ENCODE measurements around the gene SPAG16.

SPAG16 gene

GRCh38 chr2:214365549-214365948 lies 1081.3 kb downstream of the SPAG16 start:
- Histone ChIP-seq H3K9me3 (ENCODE audit: control insufficient read depth, insufficient read depth, low read depth, low read length) (no peaks in the 10 kb centered on the region), H3K36me3 (ENCODE audit: control insufficient read depth in 2 of 2, insufficient read depth in 1 of 2, low read length in 2 of 2) (no peaks in the 10 kb centered on the region), H3K4me3 (ENCODE audit: low read depth, low read length) (no peak overlapping the region), H3K27ac (ENCODE audit: extremely low read depth, low read depth, low read length) (no peak overlapping the region), H3K4me1 (ENCODE audit: control insufficient read depth, insufficient read depth, low read length) (no peaks in the 10 kb centered on the region)
- ChIA-PET CTCF (no interaction called here), POLR2A (no interaction called here)
- TF ChIP-seq ZNF514 (tag by site-specific recombination; IDR thresholded peaks at IDR 0.05) (no peak), AEBP2 (tag by site-specific recombination; IDR thresholded peaks at IDR 0.05; ENCODE audit: borderline replicate concordance) (no peak), ZNF184 (tag by site-specific recombination; IDR thresholded peaks at IDR 0.05) (no peak), ZNF26 (tag by site-specific recombination; IDR thresholded peaks at IDR 0.05) (no peak), ZNF645 (tag by site-specific recombination; IDR thresholded peaks at IDR 0.05) (no peak), ZNF37A (tag by site-specific recombination; IDR thresholded peaks at IDR 0.05) (no peak), ZNF391 (tag by site-specific recombination; IDR thresholded peaks at IDR 0.05; ENCODE audit: borderline replicate concordance, low read depth) (no peak), ZFP69B (tag by site-specific recombination; IDR thresholded peaks at IDR 0.05) (no peak), HOXC10 (CRISPR knock-in tag; IDR thresholded peaks at IDR 0.05) (no peak)

- H3K4me3 ChIP-seq (ENCODE audit: low read depth, low read length) = no peak overlapping the region
- H3K27ac ChIP-seq (ENCODE audit: extremely low read depth, low read depth, low read length) = no peak overlapping the region
- H3K36me3 ChIP-seq (ENCODE audit: control insufficient read depth in 2 of 2, insufficient read depth in 1 of 2, low read length in 2 of 2) = no peaks in the 10 kb centered on the region
- TF ChIP-seq ZNF157 (tag by site-specific recombination; IDR thresholded peaks at IDR 0.05) (no peak), IKZF3 (tag by site-specific recombination; IDR thresholded peaks at IDR 0.05) (no peak), ZSCAN30 (tag by site-specific recombination; IDR thresholded peaks at IDR 0.05) (no peak), TRIM28 (IDR thresholded peaks at IDR 0.05; ENCODE audit: borderline replicate concordance, low read length) (no peak), ZNF280D (tag by site-specific recombination; IDR thresholded peaks at IDR 0.05) (no peak), ZNF37A (tag by site-specific recombination; IDR thresholded peaks at IDR 0.05) (no peak), SP2 (tag by site-specific recombination; IDR thresholded peaks at IDR 0.05) (no peak), ELK4 (IDR thresholded peaks at IDR 0.05; ENCODE audit: borderline replicate concordance, low read depth, low read length) (no peak), KLF8 (tag by site-specific recombination; IDR thresholded peaks at IDR 0.05) (no peak), ZNF701 (tag by site-specific recombination; IDR thresholded peaks at IDR 0.05) (no peak), ZBTB48 (tag by site-specific recombination; IDR thresholded peaks at IDR 0.05) (no peak)
- ChIA-PET CTCF (no interaction called here), POLR2A (no interaction called here)
- H3K9me3 ChIP-seq (ENCODE audit: control insufficient read depth, insufficient read depth, low read depth, low read length) = no peaks in the 10 kb centered on the region
- no peaks in the 10 kb centered on the region for H3K4me1 ChIP-seq (ENCODE audit: control insufficient read depth, insufficient read depth, low read length)
These were observed 1082.9 kb downstream of the SPAG16 start for GRCh38 chr2:214367171-214367570.
